Measurements from ENCODE around the gene AQP1.

DNA sequence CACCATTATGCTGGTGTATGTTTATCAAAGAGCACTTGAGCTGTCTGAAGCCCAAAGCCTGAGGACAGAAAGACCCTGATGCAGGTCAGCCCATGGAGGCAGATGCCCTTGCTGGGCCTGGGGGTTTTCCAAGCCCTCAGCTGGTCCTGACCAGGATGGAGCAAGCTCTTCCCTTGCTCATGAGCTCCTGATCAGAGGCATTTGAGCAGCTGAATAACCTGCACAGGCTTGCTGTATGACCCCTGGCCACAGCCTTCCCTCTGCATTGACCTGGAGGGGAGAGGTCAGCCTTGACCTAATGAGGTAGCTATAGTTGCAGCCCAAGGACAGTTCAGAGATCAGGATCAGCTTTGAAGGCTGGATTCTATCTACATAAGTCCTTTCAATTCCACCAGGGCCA is 13.0 kb downstream of the AQP1 start:
- TF ChIP-seq, protein P1, sequence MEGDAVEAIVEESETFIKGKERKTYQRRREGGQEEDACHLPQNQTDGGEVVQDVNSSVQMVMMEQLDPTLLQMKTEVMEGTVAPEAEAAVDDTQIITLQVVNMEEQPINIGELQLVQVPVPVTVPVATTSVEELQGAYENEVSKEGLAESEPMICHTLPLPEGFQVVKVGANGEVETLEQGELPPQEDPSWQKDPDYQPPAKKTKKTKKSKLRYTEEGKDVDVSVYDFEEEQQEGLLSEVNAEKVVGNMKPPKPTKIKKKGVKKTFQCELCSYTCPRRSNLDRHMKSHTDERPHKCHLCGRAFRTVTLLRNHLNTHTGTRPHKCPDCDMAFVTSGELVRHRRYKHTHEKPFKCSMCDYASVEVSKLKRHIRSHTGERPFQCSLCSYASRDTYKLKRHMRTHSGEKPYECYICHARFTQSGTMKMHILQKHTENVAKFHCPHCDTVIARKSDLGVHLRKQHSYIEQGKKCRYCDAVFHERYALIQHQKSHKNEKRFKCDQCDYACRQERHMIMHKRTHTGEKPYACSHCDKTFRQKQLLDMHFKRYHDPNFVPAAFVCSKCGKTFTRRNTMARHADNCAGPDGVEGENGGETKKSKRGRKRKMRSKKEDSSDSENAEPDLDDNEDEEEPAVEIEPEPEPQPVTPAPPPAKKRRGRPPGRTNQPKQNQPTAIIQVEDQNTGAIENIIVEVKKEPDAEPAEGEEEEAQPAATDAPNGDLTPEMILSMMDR (IDR thresholded peaks at IDR 0.05): no peak
- TF ChIP-seq POLR2AphosphoS5 (IDR thresholded peaks at IDR 0.05): no peak

Data from gastroesophageal sphincter (tissue), 3 donors.